BLaER1 treated with 17β-estradiol and CSF1 and Interleukin-3, amounts not matched to agents 10 nM and 100 nM (cell line): ENCODE measurements around the gene ITPK1.

Source experiments
- H3K27ac ChIP-seq, 11 experiments: shearing (Covaris generic); formaldehyde crosslinking; 2 replicates each; pipeline ENCODE4 v1.8.1; 2022
- H3K27me3 ChIP-seq, 11 experiments: shearing (Covaris generic); formaldehyde crosslinking; 2 replicates each; pipeline ENCODE4 v1.8.1; 2022
- H3K36me3 ChIP-seq, 11 experiments: shearing (Covaris generic); formaldehyde crosslinking; 2 replicates each; pipeline ENCODE4 v1.8.1; 2022
- H3K4me1 ChIP-seq, 10 experiments: shearing (Covaris generic); formaldehyde crosslinking; 2 replicates each; pipeline ENCODE4 v1.8.1; 2022
- H3K4me2 ChIP-seq, 11 experiments: shearing (Covaris generic); formaldehyde crosslinking; 2 replicates each; pipeline ENCODE4 v1.8.1; 2022
- H3K4me3 ChIP-seq, 10 experiments: shearing (Covaris generic); formaldehyde crosslinking; 2 replicates each; pipeline ENCODE4 v1.8.1; 2022
- H3K9ac ChIP-seq, 11 experiments: shearing (Covaris generic); formaldehyde crosslinking; 2 replicates each; pipeline ENCODE4 v1.8.1; 2022
- H3K9me3 ChIP-seq, 11 experiments: shearing (Covaris generic); formaldehyde crosslinking; replicated peaks in 1 of 11; 2 replicates each; pipeline ENCODE4 v1.8.1; 2022
- H4K20me1 ChIP-seq, 11 experiments: shearing (Covaris generic); formaldehyde crosslinking; 2 replicates each; pipeline ENCODE4 v1.8.1; 2022
- Cebpa-rat ChIP-seq, 11 experiments: shearing (Covaris generic); IDR thresholded peaks; 2 replicates each; pipeline ENCODE4 v1.8.1; 2022

ITPK1 gene

DNA sequence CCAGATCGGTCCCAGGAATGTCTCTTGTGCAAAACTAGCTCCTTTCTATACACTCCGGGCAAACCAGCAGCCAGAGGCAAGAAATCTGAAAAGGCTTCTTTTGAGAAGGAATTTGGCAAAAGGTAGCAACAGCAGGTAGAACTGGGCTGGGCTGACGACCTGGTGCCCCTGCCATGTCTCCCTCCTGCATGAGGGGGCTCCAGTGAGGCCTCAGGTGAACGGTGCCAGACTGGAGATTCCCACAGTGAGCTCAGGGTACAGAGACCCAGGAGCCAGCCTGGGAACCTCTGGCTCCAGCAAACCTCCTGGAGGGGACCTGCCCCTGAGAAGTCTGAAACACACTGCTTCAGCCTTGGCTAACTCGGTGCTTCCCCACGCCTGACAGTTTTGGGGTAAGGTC, 10.8 kb downstream of the ITPK1 start:
- H3K36me3 ChIP-seq = peaks cover 0 to 9% (median 0%) of the 10 kb centered on the region in 11 experiments; a peak in 1 of 22 replicates
- H3K27ac ChIP-seq = peak overlapping the region in 10 of 11 experiments; percentile 36 to 82 (median 70); a peak in 20 of 22 replicates
- H4K20me1 ChIP-seq = peaks cover 23 to 93% (median 56%) of the 10 kb centered on the region in 11 experiments; a peak in 20 of 22 replicates
- no peak for TF ChIP-seq Cebpa-rat (IDR thresholded peaks at IDR 0.05)
- peak overlapping the region; percentile 27 to 68 (median 57); a peak in 16 of 22 replicates for H3K9ac ChIP-seq
- H3K9me3 ChIP-seq = no peaks in the 10 kb centered on the region
- peak overlapping the region; percentile 73 to 100 (median 97); a peak in 21 of 22 replicates for H3K4me2 ChIP-seq
- H3K4me3 ChIP-seq = peak overlapping the region in 3 of 10 experiments; percentile 17 to 31 (median 28); a peak in 4 of 20 replicates
- peaks cover 70 to 99% (median 91%) of the 10 kb centered on the region in 10 experiments for H3K4me1 ChIP-seq
- H3K27me3 ChIP-seq = no peaks in the 10 kb centered on the region

GRCh38 chr14:93103392-93104080, 12.2 kb downstream of the ITPK1 start:
- peak overlapping the region in 8 of 10 experiments; percentile 9 to 46 (median 20); a peak in 11 of 20 replicates for H3K4me3 ChIP-seq

DNA sequence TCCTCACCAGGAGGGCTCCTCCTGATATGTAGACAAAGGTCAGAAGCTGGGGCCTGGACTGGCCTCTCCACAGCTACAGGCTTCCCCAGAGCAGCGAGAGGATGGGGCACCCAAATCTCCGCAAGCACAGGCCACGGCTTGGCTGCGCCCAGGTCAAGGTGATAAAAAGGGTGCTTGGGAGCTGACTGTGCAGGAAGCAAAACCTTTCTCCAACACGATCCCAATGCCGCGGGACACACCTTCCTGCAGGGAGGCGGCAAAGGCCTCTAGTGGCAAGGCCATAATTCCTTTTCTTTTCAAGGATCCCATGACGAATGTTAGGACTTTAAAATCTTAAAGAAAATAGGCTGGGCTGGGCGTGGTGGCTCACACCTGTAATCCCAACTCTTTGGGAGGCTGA, 13.6 kb downstream of the ITPK1 start:
- Histone ChIP-seq H3K36me3 (peaks cover 0 to 13% (median 0%) of the 10 kb centered on the region in 11 experiments; a peak in 2 of 22 replicates), H4K20me1 (peaks cover 34 to 91% (median 55%) of the 10 kb centered on the region in 11 experiments; a peak in 20 of 22 replicates), H3K9ac (peak overlapping the region in 1 of 11 experiments; percentile 17; a peak in 1 of 22 replicates), H3K4me1 (peaks cover 42 to 94% (median 63%) of the 10 kb centered on the region in 10 experiments), H3K27ac (peak overlapping the region in 4 of 11 experiments; percentile 16 to 48 (median 30); a peak in 4 of 22 replicates), H3K4me2 (peak overlapping the region in 3 of 11 experiments; percentile 25 to 61 (median 53); a peak in 6 of 22 replicates), H3K4me3 (no peak overlapping the region), H3K9me3 (no peaks in the 10 kb centered on the region), H3K27me3 (no peaks in the 10 kb centered on the region)
- no peak for TF ChIP-seq Cebpa-rat (IDR thresholded peaks at IDR 0.05)

More at GRCh38 chr14:93103392-93104080, 12.2 kb downstream of the ITPK1 start:
- H3K27me3 ChIP-seq = no peaks in the 10 kb centered on the region
- peak overlapping the region in 10 of 11 experiments; percentile 40 to 82 (median 70); a peak in 19 of 22 replicates for H3K27ac ChIP-seq
- TF ChIP-seq Cebpa-rat (IDR thresholded peaks at IDR 0.05) = no peak
- peak overlapping the region; percentile 73 to 100 (median 97) for H3K4me2 ChIP-seq
- peaks cover 30 to 93% (median 57%) of the 10 kb centered on the region in 11 experiments; a peak in 20 of 22 replicates for H4K20me1 ChIP-seq
- peaks cover 0 to 10% (median 0%) of the 10 kb centered on the region in 11 experiments; a peak in 2 of 22 replicates for H3K36me3 ChIP-seq
- H3K9me3 ChIP-seq = no peaks in the 10 kb centered on the region
- peaks cover 55 to 99% (median 76%) of the 10 kb centered on the region in 10 experiments for H3K4me1 ChIP-seq
- peak overlapping the region; percentile 16 to 68 (median 57); a peak in 16 of 22 replicates for H3K9ac ChIP-seq

GRCh38 chr14:93101181-93101580, 14.5 kb downstream of the ITPK1 start:
- peak overlapping the region in 8 of 11 experiments; percentile 4 to 61 (median 17); a peak in 8 of 22 replicates for H3K4me2 ChIP-seq
- H3K4me1 ChIP-seq = peaks cover 34 to 94% (median 62%) of the 10 kb centered on the region in 10 experiments
- H3K9me3 ChIP-seq = no peaks in the 10 kb centered on the region
- no peak overlapping the region for H3K4me3 ChIP-seq
- peaks cover 36 to 91% (median 58%) of the 10 kb centered on the region in 11 experiments; a peak in 20 of 22 replicates for H4K20me1 ChIP-seq
- peaks cover 0 to 16% (median 0%) of the 10 kb centered on the region in 11 experiments; a peak in 2 of 22 replicates for H3K36me3 ChIP-seq
- no peaks in the 10 kb centered on the region for H3K27me3 ChIP-seq
- H3K9ac ChIP-seq = peak overlapping the region in 2 of 11 experiments; percentile 5 to 35; a peak in 1 of 22 replicates
- peak overlapping the region in 3 of 11 experiments; percentile 17 to 48 (median 32); a peak in 3 of 22 replicates for H3K27ac ChIP-seq
- no peak for TF ChIP-seq Cebpa-rat (IDR thresholded peaks at IDR 0.05)

DNA sequence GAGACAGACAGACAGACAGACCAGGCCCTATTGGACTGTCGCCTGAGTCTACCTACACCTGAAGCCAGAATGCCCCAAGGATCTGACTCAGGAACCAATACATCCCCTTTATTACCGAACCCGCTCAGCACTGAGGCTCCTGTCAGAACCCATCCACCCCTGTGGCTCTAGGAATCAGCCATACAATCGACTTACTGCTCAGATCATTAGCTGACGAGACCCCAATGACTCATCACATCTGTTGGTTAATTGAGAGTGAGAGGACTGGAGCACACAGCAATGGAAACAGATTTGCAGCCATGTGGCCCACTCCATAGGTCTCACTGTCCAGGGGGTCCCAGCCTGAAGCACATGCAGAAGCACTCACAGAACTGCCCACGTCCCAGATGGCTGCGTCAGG, 15.2 kb downstream of the ITPK1 start:
- Histone ChIP-seq H3K27me3 (no peaks in the 10 kb centered on the region), H3K4me3 (no peak overlapping the region), H3K4me2 (peak overlapping the region in 6 of 11 experiments; percentile 4 to 61 (median 22); a peak in 9 of 22 replicates), H3K36me3 (peaks cover 0 to 16% (median 0%) of the 10 kb centered on the region in 11 experiments; a peak in 2 of 22 replicates), H4K20me1 (peaks cover 41 to 92% (median 64%) of the 10 kb centered on the region in 11 experiments; a peak in 21 of 22 replicates), H3K4me1 (peaks cover 30 to 92% (median 58%) of the 10 kb centered on the region in 10 experiments), H3K9ac (0 out of 22 replicates have a peak overlapping the region, but pooled peaks of 1 of the 11 experiments have one; percentile 5), H3K9me3 (no peaks in the 10 kb centered on the region), H3K27ac (peak overlapping the region in 5 of 11 experiments; percentile 17 to 48 (median 25); a peak in 2 of 22 replicates)
- no peak for TF ChIP-seq Cebpa-rat (IDR thresholded peaks at IDR 0.05)

GRCh38 chr14:93100100-93100499, 15.6 kb downstream of the ITPK1 start:
- Histone ChIP-seq H3K36me3 (peaks cover 0 to 16% (median 0%) of the 10 kb centered on the region in 11 experiments; a peak in 2 of 22 replicates), H3K9me3 (no peaks in the 10 kb centered on the region), H3K9ac (no peak overlapping the region), H3K27me3 (no peaks in the 10 kb centered on the region), H3K4me2 (peak overlapping the region in 3 of 11 experiments; percentile 25 to 61 (median 53); a peak in 3 of 22 replicates), H3K4me1 (peaks cover 25 to 87% (median 53%) of the 10 kb centered on the region in 10 experiments), H3K27ac (peak overlapping the region in 5 of 11 experiments; percentile 21 to 48 (median 23); a peak in 6 of 22 replicates), H4K20me1 (peaks cover 46 to 92% (median 66%) of the 10 kb centered on the region in 11 experiments; a peak in 21 of 22 replicates), H3K4me3 (no peak overlapping the region)
- no peak for TF ChIP-seq Cebpa-rat (IDR thresholded peaks at IDR 0.05)

DNA sequence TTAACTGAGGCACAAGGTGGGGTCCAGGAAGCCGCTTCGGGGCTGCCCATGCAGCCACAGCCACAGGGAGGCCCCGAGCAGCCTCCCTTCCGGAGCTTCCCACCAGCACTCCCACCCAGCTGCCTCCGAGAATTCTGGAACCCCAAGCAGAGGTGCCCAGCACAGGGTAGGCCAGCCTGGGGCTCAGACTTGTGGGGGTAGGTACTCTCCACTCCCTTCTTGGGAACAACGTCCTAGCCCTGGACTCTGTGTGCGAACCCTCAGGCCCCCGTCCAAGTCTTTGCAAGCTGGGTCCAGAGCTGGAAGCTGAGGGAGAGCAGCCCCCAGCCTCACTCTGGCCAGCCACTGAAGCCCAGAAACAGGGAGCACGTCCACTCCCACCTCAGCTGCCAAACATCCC, 16.1 kb downstream of the ITPK1 start:
- Histone ChIP-seq H3K27me3 (no peaks in the 10 kb centered on the region), H3K27ac (peak overlapping the region in 6 of 11 experiments; percentile 13 to 48 (median 22); a peak in 7 of 22 replicates), H3K36me3 (peaks cover 0 to 20% (median 0%) of the 10 kb centered on the region in 11 experiments; a peak in 3 of 22 replicates), H3K9ac (peak overlapping the region in 2 of 11 experiments; percentile 17 to 30; a peak in 2 of 22 replicates), H3K9me3 (no peaks in the 10 kb centered on the region), H3K4me3 (no peak overlapping the region), H3K4me1 (peaks cover 21 to 86% (median 50%) of the 10 kb centered on the region in 10 experiments), H3K4me2 (peak overlapping the region in 3 of 11 experiments; percentile 0 to 29 (median 23); a peak in 4 of 22 replicates), H4K20me1 (peaks cover 51 to 92% (median 71%) of the 10 kb centered on the region in 11 experiments; a peak in 21 of 22 replicates)
- TF ChIP-seq Cebpa-rat (IDR thresholded peaks at IDR 0.05) = no peak

DNA sequence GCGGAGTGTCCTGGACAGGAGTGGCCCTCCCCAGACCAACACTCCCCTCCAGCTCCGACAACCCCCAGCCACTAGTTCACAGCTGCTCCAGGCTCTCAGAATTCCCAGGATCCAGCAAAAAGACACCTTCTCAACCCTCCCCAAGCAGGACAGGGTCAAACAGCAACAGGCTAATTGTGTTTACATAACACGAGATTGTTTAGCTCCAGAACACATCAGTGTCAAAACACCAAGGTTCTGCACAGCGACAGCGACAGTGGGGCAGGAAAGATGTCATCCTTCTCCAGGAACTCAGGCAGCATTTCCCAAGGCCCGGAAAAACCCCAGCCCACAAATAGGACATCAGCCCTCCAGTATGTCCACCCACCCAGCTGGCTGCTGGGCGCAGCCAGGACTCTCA, 16.5 kb downstream of the ITPK1 start:
- Histone ChIP-seq H3K4me3 (no peak overlapping the region), H4K20me1 (peaks cover 55 to 92% (median 75%) of the 10 kb centered on the region in 11 experiments; a peak in 21 of 22 replicates), H3K27me3 (no peaks in the 10 kb centered on the region), H3K9ac (peak overlapping the region in 3 of 11 experiments; percentile 6 to 30 (median 17); a peak in 3 of 22 replicates), H3K4me2 (peak overlapping the region in 3 of 11 experiments; percentile 0 to 29 (median 23); a peak in 4 of 22 replicates), H3K9me3 (no peaks in the 10 kb centered on the region), H3K27ac (peak overlapping the region in 5 of 11 experiments; percentile 9 to 40 (median 32); a peak in 6 of 22 replicates), H3K36me3 (peaks cover 0 to 24% (median 0%) of the 10 kb centered on the region in 11 experiments; a peak in 3 of 22 replicates), H3K4me1 (peaks cover 16 to 86% (median 47%) of the 10 kb centered on the region in 10 experiments)
- no peak for TF ChIP-seq Cebpa-rat (IDR thresholded peaks at IDR 0.05)
